Liver (tissue), 9 donors: ENCODE results near the gene PHC2. TPM values are rescaled to one million over a fixed set of nuclear protein-coding genes. Genes with fewer than 3 reads are reported as not detected.

Experiments used
- DNase-seq: peaks from one replicate; pipeline ENCODE4 v3.0.0-alpha.2; 2017; ENCODE audit warnings: low spot score
- H3K27ac ChIP-seq, 2 donors: one replicate each; pipeline ENCODE4 v1.7.0; 2013; ENCODE audit warnings: inconsistent platforms in 2 of 2, low read length in 2 of 2, control low read depth in 1 of 2, low read depth in 1 of 2, mild to moderate bottlenecking in 1 of 2
- H3K27me3 ChIP-seq, 4 donors: one replicate each; pipeline versions ENCODE4 v1.6.1 to v1.7.0; 2013; ENCODE audit warnings: low read length in 3 of 4, inconsistent platforms in 1 of 4, mild to moderate bottlenecking in 1 of 4, moderate library complexity in 1 of 4; ENCODE audit not compliant: control insufficient read depth in 4 of 4, insufficient read depth in 4 of 4
- H3K36me3 ChIP-seq, 4 donors: one replicate each; pipeline versions ENCODE4 v1.6.1 to v1.7.0; 2013; ENCODE audit warnings: low read length in 3 of 4, mild to moderate bottlenecking in 3 of 4, low read depth in 1 of 4, moderate library complexity in 1 of 4; ENCODE audit not compliant: control insufficient read depth in 4 of 4, insufficient read depth in 3 of 4
- H3K4me1 ChIP-seq, 4 donors: one replicate each; pipeline versions ENCODE4 v1.6.1 to v1.7.0; 2013; ENCODE audit warnings: low read length in 3 of 4, mild to moderate bottlenecking in 3 of 4, moderate library complexity in 1 of 4; ENCODE audit not compliant: control insufficient read depth in 4 of 4, insufficient read depth in 4 of 4
- H3K4me3 ChIP-seq, 3 donors: one replicate each; pipeline versions ENCODE4 v1.6.1 to v1.7.0; 2013; ENCODE audit warnings: low read length in 3 of 3, control low read depth in 1 of 3, low read depth in 1 of 3, mild to moderate bottlenecking in 1 of 3
- H3K9ac ChIP-seq, 2 donors: one replicate each; pipeline ENCODE4 v1.7.0; 2013; ENCODE audit warnings: low read length in 2 of 2, mild to moderate bottlenecking in 2 of 2, moderate library complexity in 2 of 2, control low read depth in 1 of 2, low read depth in 1 of 2
- H3K9me3 ChIP-seq, 4 donors: one replicate each; pipeline versions ENCODE4 v1.6.1 to v1.7.0; 2013; ENCODE audit warnings: low read length in 3 of 4; ENCODE audit not compliant: control insufficient read depth in 4 of 4
- EGR1 ChIP-seq, 2 donors: IDR thresholded peaks; 2 replicates each; pipeline ENCODE4 v1.6.1; 2016 to 2018; ENCODE audit warnings: antibody characterized with exemption in 2 of 2, low read depth in 2 of 2
- FOXA1 ChIP-seq: IDR thresholded peaks from 2 replicates; pipeline ENCODE4 v1.6.1; 2016; ENCODE audit warnings: antibody characterized with exemption
- FOXA2 ChIP-seq: IDR thresholded peaks from 2 replicates; pipeline ENCODE4 v1.6.1; 2016; ENCODE audit warnings: antibody characterized with exemption
- GABPA ChIP-seq, 2 donors: IDR thresholded peaks in 1 of 2; conservative IDR thresholded peaks in 1 of 2; 2 replicates each; pipeline ENCODE4 v1.6.1; 2016; ENCODE audit warnings: antibody characterized with exemption in 2 of 2, mild to moderate bottlenecking in 1 of 2, moderate library complexity in 1 of 2
- HNF4A ChIP-seq, 2 donors: conservative IDR thresholded peaks; 2 replicates each; pipeline ENCODE4 v1.6.1; 2016; ENCODE audit warnings: antibody characterized with exemption in 2 of 2, mild to moderate bottlenecking in 2 of 2
- HNF4G ChIP-seq: IDR thresholded peaks from 2 replicates; pipeline ENCODE4 v1.6.1; 2016; ENCODE audit warnings: antibody characterized with exemption
- JUND ChIP-seq, 2 donors: IDR thresholded peaks; 2 replicates each; pipeline ENCODE4 v1.6.1; 2016; ENCODE audit warnings: antibody characterized with exemption in 2 of 2
- RAD21 ChIP-seq, 2 donors: IDR thresholded peaks; 2 replicates each; pipeline ENCODE4 v1.6.1; 2016; ENCODE audit warnings: antibody characterized with exemption in 2 of 2, mild to moderate bottlenecking in 2 of 2
- RXRA ChIP-seq, 2 donors: IDR thresholded peaks; 2 replicates each; pipeline ENCODE4 v1.6.1; 2017 to 2018; ENCODE audit warnings: antibody characterized with exemption in 2 of 2, mild to moderate bottlenecking in 1 of 2
- SP1 ChIP-seq: IDR thresholded peaks from 2 replicates; pipeline ENCODE4 v1.6.1; 2018; ENCODE audit warnings: antibody characterized with exemption, mild to moderate bottlenecking
- TAF1 ChIP-seq: conservative IDR thresholded peaks from 2 replicates; pipeline ENCODE4 v1.6.1; 2016; ENCODE audit warnings: antibody characterized with exemption, mild to moderate bottlenecking
- YY1 ChIP-seq: IDR thresholded peaks from 2 replicates; pipeline ENCODE4 v1.6.1; 2016; ENCODE audit warnings: antibody characterized with exemption, mild to moderate bottlenecking
- WGBS: extraction: QIAGEN DNeasy Blood & Tissue Kit; methylation state at CpG from one replicate; pipeline ENCODE4 v1.1.7; 2013; 5-methylcytosine and 5-hydroxymethylcytosine counted together
- polyA plus RNA-seq, 2 donors: library from polyadenylated mRNA; stranded (reverse) in 1 of 2; unstranded in 1 of 2; fragments of 200-250 nt in 1 of 2; fragments of >200 nt in 1 of 2; fragmentation: Nextera tagmentation in 1 of 2; extraction: Ambion mirVana in 1 of 2; gene quantifications; one replicate each; pipeline versions ENCODE4 v1.2.1 to v1.2.3, GENCODE V29; 2013 to 2015
- total RNA-seq, 2 donors: library from RNA; depleted of rRNA; stranded (reverse); fragments of >200 nt; gene quantifications; one replicate each; pipeline ENCODE4 v1.2.3, GENCODE V29; 2014
- TF ChIP-seq, protein P1 (sequence below): fragments of 150-350 bp; IDR thresholded peaks from 2 replicates; pipeline ENCODE4 v1.5.1; 2017; ENCODE audit warnings: improper control_type of control experiment, low read depth, low read length; ENCODE audit not compliant: missing input control
- TF ChIP-seq, protein P2 (sequence below): IDR thresholded peaks from 2 replicates; pipeline ENCODE4 v1.6.1; 2016; ENCODE audit warnings: antibody characterized with exemption
- TF ChIP-seq, protein P3 (sequence below): IDR thresholded peaks from 2 replicates; pipeline ENCODE4 v1.6.1; 2016; ENCODE audit warnings: antibody characterized with exemption
- TF ChIP-seq, protein P4 (sequence below): IDR thresholded peaks from 2 replicates; pipeline ENCODE4 v1.6.1; 2016; ENCODE audit warnings: antibody characterized with exemption
- donor health status: healthy.
- donor health status: healthy.
- donor health status: healthy.
- donor health status: healthy.
- donor health status: healthy.

The PHC2 gene
- total and polyA plus RNA-seq, 4 donors, result 19.1 to 67.8 (median 44.7) TPM

DNA sequence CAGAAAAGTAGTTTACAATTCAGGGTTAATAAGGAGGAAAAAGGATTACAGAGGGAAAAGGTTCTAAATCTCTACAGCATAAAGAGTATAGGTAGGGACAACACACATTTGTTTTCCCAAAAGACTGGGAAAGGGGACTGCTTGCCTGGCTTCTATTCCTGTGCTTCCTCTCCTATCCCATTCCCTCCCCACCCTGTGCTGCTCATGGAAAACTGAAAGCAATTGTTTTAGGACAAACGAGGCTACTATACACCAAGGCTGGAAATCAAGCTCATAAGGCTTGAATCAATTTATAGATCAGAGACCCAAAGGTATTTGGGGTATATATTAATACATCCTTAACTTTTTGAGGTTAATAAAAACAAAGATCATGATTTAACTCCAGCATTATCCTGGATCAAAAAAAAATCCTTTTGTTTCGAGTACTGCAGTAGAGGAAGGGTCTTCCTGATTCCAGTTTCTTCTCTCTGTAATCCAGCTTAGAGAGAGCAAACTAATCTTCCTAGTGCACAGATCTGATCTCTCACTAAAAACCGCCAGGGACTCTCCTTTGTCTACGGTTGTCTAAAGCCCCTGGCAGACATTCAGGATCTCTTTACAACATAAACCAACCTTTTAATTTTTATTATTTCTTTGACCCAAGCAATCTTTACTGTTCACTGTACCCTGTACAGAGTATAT, 72.6 kb downstream of the PHC2 start:
- H3K27ac ChIP-seq, result no peak overlapping the region
- no peaks in the 10 kb centered on the region for H3K9me3 ChIP-seq
- H3K4me1 ChIP-seq, result no peaks in the 10 kb centered on the region
- H3K36me3 ChIP-seq, result peaks cover 0 to 2% (median 0%) of the 10 kb centered on the region in 4 donors
- 78% methylated on average over 4 of the region's 4 CpGs for WGBS
- TF ChIP-seq RAD21 (IDR thresholded peaks at IDR 0.05) (no peak), YY1 (no peak), HNF4G (no peak), HNF4A (conservative IDR thresholded peaks at IDR 0.05) (no peak), JUND (IDR thresholded peaks at IDR 0.05) (no peak), GABPA (IDR thresholded peaks at IDR 0.05 in 1 of 2, conservative IDR thresholded peaks at IDR 0.05 in 1 of 2) (no peak), SP1 (no peak)
- TF ChIP-seq, protein P1, sequence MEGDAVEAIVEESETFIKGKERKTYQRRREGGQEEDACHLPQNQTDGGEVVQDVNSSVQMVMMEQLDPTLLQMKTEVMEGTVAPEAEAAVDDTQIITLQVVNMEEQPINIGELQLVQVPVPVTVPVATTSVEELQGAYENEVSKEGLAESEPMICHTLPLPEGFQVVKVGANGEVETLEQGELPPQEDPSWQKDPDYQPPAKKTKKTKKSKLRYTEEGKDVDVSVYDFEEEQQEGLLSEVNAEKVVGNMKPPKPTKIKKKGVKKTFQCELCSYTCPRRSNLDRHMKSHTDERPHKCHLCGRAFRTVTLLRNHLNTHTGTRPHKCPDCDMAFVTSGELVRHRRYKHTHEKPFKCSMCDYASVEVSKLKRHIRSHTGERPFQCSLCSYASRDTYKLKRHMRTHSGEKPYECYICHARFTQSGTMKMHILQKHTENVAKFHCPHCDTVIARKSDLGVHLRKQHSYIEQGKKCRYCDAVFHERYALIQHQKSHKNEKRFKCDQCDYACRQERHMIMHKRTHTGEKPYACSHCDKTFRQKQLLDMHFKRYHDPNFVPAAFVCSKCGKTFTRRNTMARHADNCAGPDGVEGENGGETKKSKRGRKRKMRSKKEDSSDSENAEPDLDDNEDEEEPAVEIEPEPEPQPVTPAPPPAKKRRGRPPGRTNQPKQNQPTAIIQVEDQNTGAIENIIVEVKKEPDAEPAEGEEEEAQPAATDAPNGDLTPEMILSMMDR, result no peak
- TF ChIP-seq, protein P2, sequence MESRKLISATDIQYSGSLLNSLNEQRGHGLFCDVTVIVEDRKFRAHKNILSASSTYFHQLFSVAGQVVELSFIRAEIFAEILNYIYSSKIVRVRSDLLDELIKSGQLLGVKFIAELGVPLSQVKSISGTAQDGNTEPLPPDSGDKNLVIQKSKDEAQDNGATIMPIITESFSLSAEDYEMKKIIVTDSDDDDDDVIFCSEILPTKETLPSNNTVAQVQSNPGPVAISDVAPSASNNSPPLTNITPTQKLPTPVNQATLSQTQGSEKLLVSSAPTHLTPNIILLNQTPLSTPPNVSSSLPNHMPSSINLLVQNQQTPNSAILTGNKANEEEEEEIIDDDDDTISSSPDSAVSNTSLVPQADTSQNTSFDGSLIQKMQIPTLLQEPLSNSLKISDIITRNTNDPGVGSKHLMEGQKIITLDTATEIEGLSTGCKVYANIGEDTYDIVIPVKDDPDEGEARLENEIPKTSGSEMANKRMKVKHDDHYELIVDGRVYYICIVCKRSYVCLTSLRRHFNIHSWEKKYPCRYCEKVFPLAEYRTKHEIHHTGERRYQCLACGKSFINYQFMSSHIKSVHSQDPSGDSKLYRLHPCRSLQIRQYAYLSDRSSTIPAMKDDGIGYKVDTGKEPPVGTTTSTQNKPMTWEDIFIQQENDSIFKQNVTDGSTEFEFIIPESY, result no peak
- TF ChIP-seq, protein P3, sequence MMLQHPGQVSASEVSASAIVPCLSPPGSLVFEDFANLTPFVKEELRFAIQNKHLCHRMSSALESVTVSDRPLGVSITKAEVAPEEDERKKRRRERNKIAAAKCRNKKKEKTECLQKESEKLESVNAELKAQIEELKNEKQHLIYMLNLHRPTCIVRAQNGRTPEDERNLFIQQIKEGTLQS, result no peak
- no peak for DNase-seq
- no peak overlapping the region for H3K4me3 ChIP-seq
- no peak overlapping the region for H3K9ac ChIP-seq
- H3K27me3 ChIP-seq, result no peaks in the 10 kb centered on the region

DNA sequence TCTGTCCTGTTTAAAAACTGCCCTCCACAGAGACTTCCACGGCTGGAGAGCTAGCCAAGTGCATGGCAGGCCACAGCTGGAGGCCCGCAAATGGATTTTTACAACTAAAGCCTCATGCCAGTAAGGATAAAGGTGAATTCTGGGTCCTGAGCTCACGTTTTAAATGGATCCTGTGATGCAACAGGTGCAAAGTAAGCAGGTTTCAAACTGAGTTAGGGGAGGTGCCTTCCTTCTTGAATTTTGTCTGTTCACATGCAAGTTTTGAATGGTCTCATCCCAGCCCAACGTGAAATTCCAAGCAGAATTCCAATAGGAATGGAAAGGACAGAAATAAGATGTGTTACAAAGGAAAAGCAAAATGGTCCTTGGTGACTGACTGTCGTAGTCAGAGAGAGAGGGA, 73.8 kb downstream of the PHC2 start:
- no peaks in the 10 kb centered on the region for H3K9me3 ChIP-seq
- no peak for DNase-seq
- 77% methylated on average over 5 of the region's 5 CpGs for WGBS
- no peak for TF ChIP-seq TAF1
- TF ChIP-seq, protein P1, result no peak
- no peak for TF ChIP-seq FOXA1
- no peak for TF ChIP-seq RXRA (IDR thresholded peaks at IDR 0.05)
- TF ChIP-seq GABPA (IDR thresholded peaks at IDR 0.05 in 1 of 2, conservative IDR thresholded peaks at IDR 0.05 in 1 of 2), result no peak
- no peak for TF ChIP-seq EGR1 (IDR thresholded peaks at IDR 0.05; ENCODE audit: low read depth in 2 of 2)
- TF ChIP-seq FOXA2, result no peak
- TF ChIP-seq, protein P4, sequence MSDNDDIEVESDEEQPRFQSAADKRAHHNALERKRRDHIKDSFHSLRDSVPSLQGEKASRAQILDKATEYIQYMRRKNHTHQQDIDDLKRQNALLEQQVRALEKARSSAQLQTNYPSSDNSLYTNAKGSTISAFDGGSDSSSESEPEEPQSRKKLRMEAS, result no peak
- no peak overlapping the region for H3K9ac ChIP-seq
- H3K36me3 ChIP-seq, result peaks cover 0 to 2% (median 0%) of the 10 kb centered on the region in 4 donors
- H3K27me3 ChIP-seq, result no peaks in the 10 kb centered on the region
- H3K27ac ChIP-seq, result no peak overlapping the region
- H3K4me3 ChIP-seq, result no peak overlapping the region
- no peaks in the 10 kb centered on the region for H3K4me1 ChIP-seq
